Upper lobe of left lung (tissue), 4 donors: Measurements from ENCODE around the gene TRNT1.

Experiments used
- CTCF ChIP-seq, 6 experiments: fragments of 450-650 bp in 4 of 6; fragments of 200-600 bp in 2 of 6; sonication (generic) in 2 of 6; IDR thresholded peaks; one replicate each; pipeline ENCODE4 v1.5.1; 2016 to 2019; ENCODE audit warnings: antibody characterized with exemption in 6 of 6
- EP300 ChIP-seq, 4 donors: sonication (generic); formaldehyde crosslinking; IDR thresholded peaks; one replicate each; pipeline ENCODE4 v1.5.1; 2017; ENCODE audit warnings: antibody characterized with exemption in 4 of 4, control low read depth in 2 of 4
- POLR2A ChIP-seq, 4 donors: fragments of 450-650 bp; IDR thresholded peaks; one replicate each; pipeline ENCODE4 v1.5.1; 2016 to 2017; ENCODE audit warnings: antibody characterized with exemption in 4 of 4, mild to moderate bottlenecking in 2 of 4
- POLR2AphosphoS5 ChIP-seq, 2 donors: sonication (generic); formaldehyde crosslinking; IDR thresholded peaks; one replicate each; pipeline ENCODE4 v1.5.1; 2017; ENCODE audit warnings: antibody characterized with exemption in 2 of 2

GRCh38 chr3:3107858-3108257 is 18.9 kb upstream of the TRNT1 start:
- TF ChIP-seq POLR2A (IDR thresholded peaks at IDR 0.05) (no peak), CTCF (IDR thresholded peaks at IDR 0.05) (no peak), EP300 (IDR thresholded peaks at IDR 0.05) (no peak), POLR2AphosphoS5 (IDR thresholded peaks at IDR 0.05) (no peak)
